Measurements from ENCODE around the gene GRPR.
"Not testable (repeated sequence)": the region's sequence is repeated elsewhere in the genome, so short reads cannot be mapped to it uniquely, and the experiment has no call there.

Gene GRPR

DNA sequence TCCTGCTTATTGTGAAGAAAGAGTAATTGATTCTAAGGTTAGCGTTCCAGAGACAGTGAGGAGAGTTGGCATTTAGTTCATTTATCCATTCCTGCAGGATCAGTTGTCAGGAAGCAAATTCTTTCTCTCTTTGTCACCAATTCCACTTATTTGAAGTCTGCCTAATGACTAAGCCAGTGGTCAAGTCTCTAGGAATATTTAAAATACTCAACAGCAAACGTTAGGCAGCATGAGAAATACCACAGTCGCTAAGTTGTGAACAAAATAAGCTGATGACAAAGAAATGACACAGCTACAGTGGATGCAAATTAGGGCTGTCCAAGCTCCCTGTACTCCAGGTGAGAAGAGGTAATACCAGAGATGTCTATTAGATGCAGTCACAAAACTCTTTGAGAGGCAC lies 37.4 kb downstream of the GRPR start:
- Mint-ChIP-seq H3K27me3 (ENCODE audit: low read depth, poor library complexity) (no peaks in the 10 kb centered on the region), H3K36me3 (ENCODE audit: low read depth) (no peaks in the 10 kb centered on the region), H3K27ac (no peak overlapping the region), H3K9me3 (no peaks in the 10 kb centered on the region), H3K4me3 (no peak overlapping the region), H3K4me1 (peaks cover 4% of the 10 kb centered on the region)
- DNase-seq = no peak
- TF ChIP-seq, protein P1, sequence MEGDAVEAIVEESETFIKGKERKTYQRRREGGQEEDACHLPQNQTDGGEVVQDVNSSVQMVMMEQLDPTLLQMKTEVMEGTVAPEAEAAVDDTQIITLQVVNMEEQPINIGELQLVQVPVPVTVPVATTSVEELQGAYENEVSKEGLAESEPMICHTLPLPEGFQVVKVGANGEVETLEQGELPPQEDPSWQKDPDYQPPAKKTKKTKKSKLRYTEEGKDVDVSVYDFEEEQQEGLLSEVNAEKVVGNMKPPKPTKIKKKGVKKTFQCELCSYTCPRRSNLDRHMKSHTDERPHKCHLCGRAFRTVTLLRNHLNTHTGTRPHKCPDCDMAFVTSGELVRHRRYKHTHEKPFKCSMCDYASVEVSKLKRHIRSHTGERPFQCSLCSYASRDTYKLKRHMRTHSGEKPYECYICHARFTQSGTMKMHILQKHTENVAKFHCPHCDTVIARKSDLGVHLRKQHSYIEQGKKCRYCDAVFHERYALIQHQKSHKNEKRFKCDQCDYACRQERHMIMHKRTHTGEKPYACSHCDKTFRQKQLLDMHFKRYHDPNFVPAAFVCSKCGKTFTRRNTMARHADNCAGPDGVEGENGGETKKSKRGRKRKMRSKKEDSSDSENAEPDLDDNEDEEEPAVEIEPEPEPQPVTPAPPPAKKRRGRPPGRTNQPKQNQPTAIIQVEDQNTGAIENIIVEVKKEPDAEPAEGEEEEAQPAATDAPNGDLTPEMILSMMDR (IDR thresholded peaks at IDR 0.05) = no peak

- not testable (repeated sequence) for DNase-seq; H3K4me3 Mint-ChIP-seq; H3K9me3 Mint-ChIP-seq; H3K27me3 Mint-ChIP-seq (ENCODE audit: low read depth, poor library complexity); H3K27ac Mint-ChIP-seq; H3K4me1 Mint-ChIP-seq; H3K36me3 Mint-ChIP-seq (ENCODE audit: low read depth)
Observed at GRCh38 chrX:16161173-16161572, 37.8 kb downstream of the GRPR start.

DNA sequence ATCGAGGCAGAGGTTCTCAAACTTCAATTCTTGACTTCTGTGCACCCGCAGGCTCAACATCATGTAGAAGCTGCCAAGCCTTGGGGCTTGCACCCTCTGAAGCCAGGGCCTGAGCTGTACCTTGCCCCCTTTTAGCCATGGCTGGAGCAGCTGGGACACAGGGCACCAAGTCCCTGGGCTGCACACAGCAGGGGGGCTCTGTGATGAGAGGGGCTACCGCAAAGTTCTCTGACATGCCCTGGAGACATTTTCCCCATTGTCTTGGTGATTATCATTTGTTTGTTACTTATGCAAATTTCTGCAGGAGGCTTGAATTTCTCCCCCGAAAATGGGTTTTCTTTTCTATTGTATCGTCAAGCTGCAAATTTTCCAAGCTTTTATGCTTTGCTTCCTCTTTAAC lies 39.0 kb downstream of the GRPR start:
- H3K9me3 Mint-ChIP-seq = no peaks in the 10 kb centered on the region
- TF ChIP-seq, protein P1 (IDR thresholded peaks at IDR 0.05) = no peak
- no peaks in the 10 kb centered on the region for H3K27me3 Mint-ChIP-seq (ENCODE audit: low read depth, poor library complexity)
- DNase-seq = no peak
- no peak overlapping the region for H3K4me3 Mint-ChIP-seq
- no peaks in the 10 kb centered on the region for H3K4me1 Mint-ChIP-seq
- H3K36me3 Mint-ChIP-seq (ENCODE audit: low read depth) = no peaks in the 10 kb centered on the region
- no peak overlapping the region for H3K27ac Mint-ChIP-seq

GRCh38 chrX:16164748-16165147 lies 41.4 kb downstream of the GRPR start:
- TF ChIP-seq, protein P1 (IDR thresholded peaks at IDR 0.05) = no peak
- Mint-ChIP-seq H3K4me3 (no peak overlapping the region), H3K4me1 (no peaks in the 10 kb centered on the region), H3K27me3 (ENCODE audit: low read depth, poor library complexity) (no peaks in the 10 kb centered on the region), H3K27ac (no peak overlapping the region), H3K9me3 (no peaks in the 10 kb centered on the region), H3K36me3 (ENCODE audit: low read depth) (no peaks in the 10 kb centered on the region)
- no peak for DNase-seq

DNA sequence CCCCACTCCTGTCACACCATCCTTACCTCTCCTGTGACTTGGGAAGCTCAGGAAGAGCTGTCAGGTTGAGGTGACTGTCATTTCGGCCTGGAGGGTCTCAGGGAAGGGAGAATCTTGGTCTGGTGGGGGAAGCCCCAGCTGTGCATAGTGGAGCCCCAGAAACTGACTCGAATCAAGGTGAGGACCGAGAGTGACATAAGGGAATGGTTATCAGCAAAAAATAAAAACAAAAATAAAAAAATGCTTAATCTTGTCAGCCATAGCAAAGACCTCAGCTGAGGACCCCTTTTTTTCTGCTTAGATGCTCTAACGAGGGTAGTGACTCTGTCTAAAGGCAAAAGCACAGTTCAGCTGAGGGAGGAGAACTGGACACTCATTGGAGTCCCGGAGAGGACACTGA lies 43.8 kb downstream of the GRPR start, which contains the start of gene MAGEB17:
MAGEB17 (plus strand) TSS at position 301 of the 400 bp plus-strand sequence. CDS start 2,902 bp downstream, outside the sequence.
- Mint-ChIP-seq H3K4me3 (no peak within 1 kb of the TSS), H3K27ac (peak within 1 kb of the TSS; percentile 57), H3K4me1 (no peaks in the 10 kb centered on the region), H3K9me3 (no peaks in the 10 kb centered on the region), H3K27me3 (ENCODE audit: low read depth, poor library complexity) (no peaks in the 10 kb centered on the region), H3K36me3 (ENCODE audit: low read depth) (no peaks in the 10 kb centered on the region)
- DNase-seq = no peak
- TF ChIP-seq, protein P1 (IDR thresholded peaks at IDR 0.05) = no peak

DNA sequence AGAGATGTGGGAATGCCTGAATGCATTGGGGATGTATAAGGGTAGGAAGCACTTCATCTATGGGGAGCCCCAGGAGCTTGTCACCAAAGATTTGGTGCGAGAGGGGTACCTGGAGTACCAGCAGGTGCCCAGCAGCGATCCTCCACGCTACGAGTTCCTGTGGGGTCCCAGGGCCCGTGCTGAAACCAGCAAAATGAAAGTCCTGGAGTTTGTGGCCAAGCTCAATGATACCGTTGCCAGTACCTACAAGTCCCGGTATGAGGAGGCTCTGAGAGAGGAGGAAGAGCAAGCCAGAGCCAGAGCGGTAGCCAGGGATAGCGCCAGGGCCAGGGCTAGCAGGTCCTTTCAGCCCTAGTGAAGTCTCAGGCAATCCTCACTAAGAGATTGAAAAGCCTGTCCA lies 47.7 kb downstream of the GRPR start:
- Mint-ChIP-seq H3K27me3 (ENCODE audit: low read depth, poor library complexity) (peaks cover 3% of the 10 kb centered on the region), H3K27ac (no peak overlapping the region), H3K9me3 (no peaks in the 10 kb centered on the region), H3K36me3 (ENCODE audit: low read depth) (no peaks in the 10 kb centered on the region), H3K4me3 (no peak overlapping the region), H3K4me1 (no peaks in the 10 kb centered on the region)
- DNase-seq = no peak
- TF ChIP-seq, protein P1 (IDR thresholded peaks at IDR 0.05) = no peak

Measured in nephron progenitor cell (in vitro differentiated cells).